IPS-11a (cell line): ENCODE results near the gene CDCP2.

Source experiments
- H3K4me3 ChIP-seq: one replicate; pipeline ENCODE4 v1.5.1; 2013; ENCODE audit warnings: low read depth, low read length, control low read depth

The CDCP2 gene

GRCh38 chr1:54152696-54153095 lies at the start of gene CDCP2:
TSS of gene CDCP2 (minus strand) at chr1:54153000. CDS start at chr1:54152922, 78 bp downstream.
- H3K4me3 ChIP-seq, result no peak within 1 kb of the TSS

GRCh38 chr1:54200519-54200997 lies 47.8 kb upstream of the CDCP2 start:
- peak overlapping the region; percentile 93 for H3K4me3 ChIP-seq

- peak within 1 kb of the TSS; percentile 93 for H3K4me3 ChIP-seq
These were observed 47.1 kb upstream of the CDCP2 start, which contains the start of the genes CYB5RL and MRPL37 for GRCh38 chr1:54199765-54200518. TSS of gene CYB5RL (minus strand) at chr1:54200030. CDS start at chr1:54195616, 4,414 bp downstream. TSS of gene MRPL37 (plus strand) at chr1:54200167. CDS start at chr1:54200244, 77 bp downstream.

- peak overlapping the region; percentile 93 for H3K4me3 ChIP-seq
These were observed 46.5 kb upstream of the CDCP2 start for GRCh38 chr1:54199151-54199764.

GRCh38 chr1:54193453-54193852 lies 40.7 kb upstream of the CDCP2 start:
- no peak overlapping the region for H3K4me3 ChIP-seq

GRCh38 chr1:54191525-54191924 lies 38.7 kb upstream of the CDCP2 start:
- H3K4me3 ChIP-seq, result no peak overlapping the region

- H3K4me3 ChIP-seq, result no peak overlapping the region
These were observed 37.7 kb upstream of the CDCP2 start for GRCh38 chr1:54190526-54190925.

- H3K4me3 ChIP-seq, result no peak overlapping the region
These were observed 35.5 kb upstream of the CDCP2 start for GRCh38 chr1:54188291-54188690.

GRCh38 chr1:54186056-54186455 lies 33.3 kb upstream of the CDCP2 start:
- H3K4me3 ChIP-seq, result no peak overlapping the region

- H3K4me3 ChIP-seq, result no peak overlapping the region
These were observed 28.0 kb upstream of the CDCP2 start for GRCh38 chr1:54180701-54181360.

GRCh38 chr1:54178296-54179070 lies 25.7 kb upstream of the CDCP2 start:
- no peak overlapping the region for H3K4me3 ChIP-seq

- H3K4me3 ChIP-seq, result no peak overlapping the region
These were observed 24.9 kb upstream of the CDCP2 start for GRCh38 chr1:54177726-54178125.

- no peak overlapping the region for H3K4me3 ChIP-seq
These were observed 24.0 kb upstream of the CDCP2 start for GRCh38 chr1:54176621-54177327.

- H3K4me3 ChIP-seq, result no peak overlapping the region
These were observed 21.3 kb upstream of the CDCP2 start for GRCh38 chr1:54174106-54174505.

- no peak overlapping the region for H3K4me3 ChIP-seq
These were observed 20.9 kb upstream of the CDCP2 start for GRCh38 chr1:54173681-54174080.

GRCh38 chr1:54172614-54173599 lies 20.1 kb upstream of the CDCP2 start:
- H3K4me3 ChIP-seq, result no peak overlapping the region

- H3K4me3 ChIP-seq, result no peak overlapping the region
These were observed 18.8 kb upstream of the CDCP2 start for GRCh38 chr1:54171606-54172005.

GRCh38 chr1:54171016-54171415 lies 18.2 kb upstream of the CDCP2 start:
- H3K4me3 ChIP-seq, result no peak overlapping the region

- H3K4me3 ChIP-seq, result no peak overlapping the region
These were observed 16.3 kb upstream of the CDCP2 start for GRCh38 chr1:54169068-54169467.
